T-helper 22 cell (primary cell): ENCODE data around the gene STK24.

Experiments
- DNase-seq: peaks from one replicate; pipeline ENCODE4 v3.0.0-alpha.2; 2020; ENCODE audit warnings: low read depth

Gene STK24

DNA sequence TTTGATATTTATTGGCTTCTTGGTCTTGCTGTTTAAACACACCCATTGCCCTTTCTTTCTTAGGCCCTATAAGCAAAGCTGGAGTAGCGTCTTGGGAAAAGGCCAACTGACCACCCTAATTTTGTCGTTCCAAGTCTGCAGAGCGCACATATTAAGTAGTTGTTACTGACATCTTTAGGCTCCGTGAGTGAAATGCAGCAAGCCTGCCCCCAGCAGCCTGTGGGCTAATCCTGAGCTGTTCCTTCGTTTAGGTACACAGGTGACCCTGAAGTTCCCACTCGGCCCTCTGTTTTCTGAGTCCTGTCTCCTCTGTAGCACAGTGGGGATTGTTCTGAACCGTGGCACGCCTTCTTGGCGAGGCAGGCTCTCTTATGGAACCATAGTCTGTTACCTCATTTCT, 170.5 kb downstream of the STK24 start:
- no peak for DNase-seq

DNA sequence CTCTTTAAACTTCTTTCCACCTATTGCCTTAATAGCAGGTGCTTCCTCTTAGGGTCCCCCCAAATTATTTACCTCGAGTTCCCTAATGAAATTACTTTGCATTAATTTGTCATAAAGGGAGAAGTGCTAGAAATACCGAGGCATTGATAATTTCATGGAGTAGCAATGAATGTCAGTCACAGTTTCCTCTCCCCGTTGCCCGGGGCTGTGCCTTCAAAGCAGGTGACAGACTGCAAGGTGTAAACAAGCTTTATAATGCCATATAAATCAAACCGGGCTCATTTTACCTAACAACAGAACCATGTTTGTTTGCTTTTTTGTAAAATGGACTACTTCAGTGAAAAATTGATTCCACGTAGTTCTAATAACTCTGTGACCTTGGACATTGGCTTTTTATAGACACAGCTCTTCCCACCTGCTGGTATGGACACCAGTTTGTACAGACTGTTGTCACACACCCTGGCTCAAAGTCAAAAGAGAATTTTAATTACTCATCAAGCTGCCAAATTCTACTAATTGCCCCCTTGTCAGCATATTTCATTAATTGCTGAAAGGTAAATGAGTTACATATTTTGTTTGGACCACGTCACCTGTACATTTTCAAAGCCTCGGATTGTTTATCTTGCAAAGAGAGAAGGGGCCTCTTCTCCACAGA, 171.1 kb downstream of the STK24 start:
- DNase-seq = no peak

DNA sequence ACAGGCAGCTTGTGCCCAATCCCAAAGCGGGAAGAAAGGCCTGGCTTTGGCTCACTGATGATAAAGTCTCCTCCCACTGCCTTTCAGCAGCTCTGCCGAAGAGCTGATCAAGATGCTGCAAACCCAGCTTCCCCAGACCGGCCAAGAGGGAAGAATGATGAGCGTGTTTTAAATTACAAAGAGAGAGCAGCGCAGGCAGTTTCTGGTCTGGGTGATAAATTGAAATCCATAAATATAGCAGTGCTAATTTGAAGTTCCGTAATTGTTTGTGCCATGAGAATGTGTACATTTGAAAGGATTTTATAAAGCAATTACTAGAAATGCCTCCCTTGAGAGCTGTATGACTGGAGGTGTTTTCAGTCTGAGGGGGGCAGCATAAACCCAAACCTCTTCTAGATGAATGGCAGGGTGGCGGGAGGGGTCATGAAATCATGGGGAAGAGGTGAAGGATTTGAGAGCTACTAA, 171.8 kb downstream of the STK24 start:
- no peak for DNase-seq

DNA sequence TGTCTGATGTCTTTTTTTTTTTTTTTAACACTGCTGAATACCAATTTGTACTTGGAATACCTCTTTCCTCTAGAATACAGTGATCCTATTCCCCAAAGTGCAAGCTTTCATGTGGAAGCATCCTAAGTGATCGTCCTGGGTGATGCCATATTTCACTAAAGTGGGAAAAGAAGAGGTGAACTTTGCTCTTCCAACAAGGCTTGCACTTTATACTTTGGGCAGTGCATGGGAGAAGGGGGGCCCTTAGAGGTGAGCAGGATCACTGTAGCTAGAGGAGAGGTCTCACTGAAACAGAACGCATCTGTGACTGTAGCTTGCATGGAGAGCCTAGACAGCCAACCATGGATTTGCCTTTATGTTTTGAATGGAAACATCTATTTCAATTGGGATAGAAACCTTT, 173.8 kb downstream of the STK24 start:
- DNase-seq = no peak

DNA sequence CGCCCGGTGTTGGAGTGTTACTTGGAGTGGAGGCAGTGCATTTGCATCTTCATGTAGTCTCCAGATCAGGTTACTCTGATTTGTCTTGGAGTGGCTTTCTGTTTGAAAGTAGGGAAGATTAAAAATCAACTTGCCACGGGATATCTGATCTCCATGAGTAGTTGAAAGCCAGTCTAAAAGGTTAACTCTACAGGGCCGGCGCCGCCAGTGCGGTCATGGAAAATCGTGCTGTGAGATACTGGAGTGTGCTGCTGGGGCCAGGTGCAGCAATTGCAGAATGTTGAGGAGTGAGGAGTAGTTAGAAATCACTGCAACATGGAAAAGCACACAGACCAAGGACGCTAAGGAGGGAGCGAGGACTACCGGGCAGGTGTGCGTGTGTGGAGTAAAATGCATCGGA, 175.0 kb downstream of the STK24 start:
- DNase-seq = no peak

DNA sequence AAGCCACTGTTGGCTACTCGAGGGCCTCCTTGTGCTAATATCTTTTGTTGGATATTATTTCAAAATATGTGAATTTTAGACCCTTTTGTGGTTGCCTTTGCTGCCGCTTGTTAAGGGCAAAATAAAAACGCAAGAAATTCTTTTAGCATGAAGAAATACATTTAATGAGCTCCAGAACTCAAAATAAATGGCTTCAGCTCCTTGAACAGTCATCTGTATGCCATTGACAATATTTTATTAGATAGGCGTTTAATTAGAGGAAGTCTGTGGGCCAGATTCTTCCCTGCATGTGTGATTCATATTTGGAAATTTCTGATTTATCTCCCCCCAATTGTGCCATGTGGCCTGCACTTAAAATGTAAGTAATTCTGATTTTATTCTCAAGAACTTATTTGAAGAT, 177.2 kb downstream of the STK24 start:
- no peak for DNase-seq

DNA sequence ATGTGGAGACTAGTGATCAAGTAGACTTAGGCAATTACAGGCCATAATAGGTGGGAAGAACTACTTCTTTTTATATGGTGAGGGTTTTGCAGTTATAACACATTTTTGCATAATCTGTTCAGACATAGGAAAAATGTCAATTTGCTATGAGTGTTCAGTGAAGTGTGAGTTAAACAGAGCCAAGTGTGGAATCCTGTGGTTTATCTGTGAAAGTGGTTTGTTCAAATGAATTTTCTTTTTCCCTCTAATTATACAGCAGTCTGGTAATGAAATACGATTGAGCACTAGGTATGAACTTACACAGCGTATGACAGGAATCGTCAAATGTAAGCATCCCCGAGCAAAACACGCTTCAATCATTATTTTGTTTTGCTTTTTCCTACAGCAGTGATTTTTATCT, 178.3 kb downstream of the STK24 start:
- DNase-seq = no peak

DNA sequence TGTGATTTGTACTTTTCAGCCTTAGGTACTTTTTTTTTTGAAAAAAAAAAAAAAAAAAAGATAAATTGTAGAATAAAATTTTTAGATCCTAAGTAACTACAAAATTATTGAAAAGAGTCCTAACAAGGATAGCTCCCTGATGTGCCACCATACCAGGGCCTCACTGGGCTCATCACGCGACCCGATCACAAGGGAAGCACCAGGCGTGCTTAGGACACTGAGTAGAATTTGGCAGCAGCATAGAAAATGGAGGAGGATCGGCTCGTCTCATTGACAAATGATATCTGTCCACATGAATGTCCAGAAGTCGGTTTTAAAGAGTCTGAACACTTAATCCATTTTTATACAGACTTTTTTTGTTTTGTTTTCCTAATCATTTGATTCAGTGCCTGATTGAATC, 179.0 kb downstream of the STK24 start:
- DNase-seq = no peak

DNA sequence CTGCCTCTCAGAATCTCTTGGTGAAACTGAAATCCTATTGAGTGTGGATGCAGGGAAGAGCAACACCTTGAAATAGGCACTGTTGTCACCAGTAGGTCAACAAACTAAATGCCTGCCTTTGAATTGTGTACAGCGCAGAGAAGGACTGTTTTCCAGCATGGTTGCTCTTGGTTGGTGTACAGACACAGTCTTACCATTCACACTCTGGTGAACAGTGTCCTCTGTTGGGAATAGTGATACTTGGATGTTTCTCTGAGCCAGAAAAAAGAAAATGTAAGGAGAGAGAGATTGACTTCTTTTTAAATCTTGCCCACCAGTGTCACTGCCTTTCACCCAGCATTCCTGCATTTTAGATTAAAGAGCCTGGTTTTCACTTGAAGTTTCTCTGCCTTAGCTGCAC, 179.7 kb downstream of the STK24 start:
- DNase-seq = no peak

DNA sequence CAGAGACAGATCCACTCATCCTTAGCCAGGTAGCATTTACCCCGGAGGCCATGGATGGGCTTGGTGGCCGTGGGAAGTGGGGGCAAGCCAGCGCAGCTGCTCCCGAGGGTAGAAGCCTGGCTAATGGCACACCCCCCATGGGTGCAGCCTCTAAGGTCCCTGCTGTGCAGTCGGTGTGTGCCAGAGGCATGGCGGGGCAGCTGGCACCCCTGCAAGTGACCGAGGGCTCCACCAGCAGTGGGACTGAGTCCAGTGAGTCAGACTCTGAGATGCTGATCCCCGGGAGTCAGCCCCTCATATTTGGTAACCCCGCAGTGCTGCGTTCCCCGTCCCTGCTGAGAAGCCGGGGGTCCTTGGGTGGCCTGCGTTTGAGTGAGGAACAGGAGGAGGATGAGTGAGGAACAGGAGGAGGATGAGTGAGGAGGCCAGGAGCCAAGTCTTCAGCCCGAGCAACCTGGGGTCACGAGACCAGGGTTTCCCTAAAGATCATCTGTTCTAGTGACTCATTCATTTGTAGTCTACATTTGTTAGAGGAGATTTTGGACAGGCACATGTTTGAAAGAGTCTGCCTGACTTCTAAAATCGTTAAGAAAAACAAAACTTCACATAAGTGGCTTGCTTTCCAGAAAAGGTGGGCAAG, 180.7 kb downstream of the STK24 start:
- no peak for DNase-seq
